Measurements from ENCODE around the gene FMN1.

GRCh38 chr15:32803631-32804030, 390.9 kb downstream of the FMN1 start:
- TF ChIP-seq, protein P1, sequence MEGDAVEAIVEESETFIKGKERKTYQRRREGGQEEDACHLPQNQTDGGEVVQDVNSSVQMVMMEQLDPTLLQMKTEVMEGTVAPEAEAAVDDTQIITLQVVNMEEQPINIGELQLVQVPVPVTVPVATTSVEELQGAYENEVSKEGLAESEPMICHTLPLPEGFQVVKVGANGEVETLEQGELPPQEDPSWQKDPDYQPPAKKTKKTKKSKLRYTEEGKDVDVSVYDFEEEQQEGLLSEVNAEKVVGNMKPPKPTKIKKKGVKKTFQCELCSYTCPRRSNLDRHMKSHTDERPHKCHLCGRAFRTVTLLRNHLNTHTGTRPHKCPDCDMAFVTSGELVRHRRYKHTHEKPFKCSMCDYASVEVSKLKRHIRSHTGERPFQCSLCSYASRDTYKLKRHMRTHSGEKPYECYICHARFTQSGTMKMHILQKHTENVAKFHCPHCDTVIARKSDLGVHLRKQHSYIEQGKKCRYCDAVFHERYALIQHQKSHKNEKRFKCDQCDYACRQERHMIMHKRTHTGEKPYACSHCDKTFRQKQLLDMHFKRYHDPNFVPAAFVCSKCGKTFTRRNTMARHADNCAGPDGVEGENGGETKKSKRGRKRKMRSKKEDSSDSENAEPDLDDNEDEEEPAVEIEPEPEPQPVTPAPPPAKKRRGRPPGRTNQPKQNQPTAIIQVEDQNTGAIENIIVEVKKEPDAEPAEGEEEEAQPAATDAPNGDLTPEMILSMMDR (IDR thresholded peaks at IDR 0.05): no peak
- TF ChIP-seq, protein P2, sequence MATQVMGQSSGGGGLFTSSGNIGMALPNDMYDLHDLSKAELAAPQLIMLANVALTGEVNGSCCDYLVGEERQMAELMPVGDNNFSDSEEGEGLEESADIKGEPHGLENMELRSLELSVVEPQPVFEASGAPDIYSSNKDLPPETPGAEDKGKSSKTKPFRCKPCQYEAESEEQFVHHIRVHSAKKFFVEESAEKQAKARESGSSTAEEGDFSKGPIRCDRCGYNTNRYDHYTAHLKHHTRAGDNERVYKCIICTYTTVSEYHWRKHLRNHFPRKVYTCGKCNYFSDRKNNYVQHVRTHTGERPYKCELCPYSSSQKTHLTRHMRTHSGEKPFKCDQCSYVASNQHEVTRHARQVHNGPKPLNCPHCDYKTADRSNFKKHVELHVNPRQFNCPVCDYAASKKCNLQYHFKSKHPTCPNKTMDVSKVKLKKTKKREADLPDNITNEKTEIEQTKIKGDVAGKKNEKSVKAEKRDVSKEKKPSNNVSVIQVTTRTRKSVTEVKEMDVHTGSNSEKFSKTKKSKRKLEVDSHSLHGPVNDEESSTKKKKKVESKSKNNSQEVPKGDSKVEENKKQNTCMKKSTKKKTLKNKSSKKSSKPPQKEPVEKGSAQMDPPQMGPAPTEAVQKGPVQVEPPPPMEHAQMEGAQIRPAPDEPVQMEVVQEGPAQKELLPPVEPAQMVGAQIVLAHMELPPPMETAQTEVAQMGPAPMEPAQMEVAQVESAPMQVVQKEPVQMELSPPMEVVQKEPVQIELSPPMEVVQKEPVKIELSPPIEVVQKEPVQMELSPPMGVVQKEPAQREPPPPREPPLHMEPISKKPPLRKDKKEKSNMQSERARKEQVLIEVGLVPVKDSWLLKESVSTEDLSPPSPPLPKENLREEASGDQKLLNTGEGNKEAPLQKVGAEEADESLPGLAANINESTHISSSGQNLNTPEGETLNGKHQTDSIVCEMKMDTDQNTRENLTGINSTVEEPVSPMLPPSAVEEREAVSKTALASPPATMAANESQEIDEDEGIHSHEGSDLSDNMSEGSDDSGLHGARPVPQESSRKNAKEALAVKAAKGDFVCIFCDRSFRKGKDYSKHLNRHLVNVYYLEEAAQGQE (IDR thresholded peaks at IDR 0.05; ENCODE audit: insufficient read depth in 1 of 2, low read depth in 2 of 2, low read length in 1 of 2): no peak
